ENCODE measurements around the gene AKT1S1. TPM values are rescaled to one million over a fixed set of nuclear protein-coding genes. Genes with fewer than 3 reads are reported as not detected.

The AKT1S1 gene
- total and polyA plus RNA-seq, 2 donors (not counting 3 experiments of a cell fraction or from before 2014, with no cell fraction given) = 64.2 to 68.3 TPM

- Histone ChIP-seq H3K36me3 (ENCODE audit: control insufficient read depth in 2 of 2, extremely low read depth in 1 of 2, insufficient read depth in 2 of 2, low read length in 2 of 2) (peaks cover 13 to 22% of the 10 kb centered on the region in 2 experiments), H4K20me1 (replicated peaks; ENCODE audit: control insufficient read depth, extremely low read depth, insufficient read depth, low read length) (no peaks in the 10 kb centered on the region), H3K27ac (ENCODE audit: insufficient read depth, low read depth, low read length) (peak within 1 kb of the TSS; percentile 87), H3K9me3 (replicated peaks; ENCODE audit: control insufficient read depth, insufficient read depth, low read length) (no peaks in the 10 kb centered on the region), H3K4me1 (ENCODE audit: control insufficient read depth, extremely low read depth, insufficient read depth, low read length) (peaks cover 26% of the 10 kb centered on the region), H2AFZ (ENCODE audit: low read depth, low read length) (peak within 1 kb of the TSS; percentile 71), H3K79me2 (ENCODE audit: control insufficient read depth, insufficient read depth, low read length) (peaks cover 26% of the 10 kb centered on the region), H3K4me3 (replicated peaks in 1 of 3; ENCODE audit: insufficient read depth in 1 of 3, low read depth in 1 of 3, low read length in 3 of 3) (peak within 1 kb of the TSS; percentile 70 to 78 (median 78)), H3K9ac (replicated peaks; ENCODE audit: extremely low read depth, insufficient read depth, low read length) (peak within 1 kb of the TSS; percentile 49), H3K9me1 (replicated peaks; ENCODE audit: control insufficient read depth, extremely low read depth, insufficient read depth, low read length) (no peaks in the 10 kb centered on the region), H3K27me3 (ENCODE audit: control insufficient read depth in 2 of 2, insufficient read depth in 2 of 2, low read length in 2 of 2) (no peaks in the 10 kb centered on the region), H3K4me2 (ENCODE audit: insufficient read depth, low read length) (peak within 1 kb of the TSS; percentile 91)
- DNase-seq (ENCODE audit: low read depth, low spot score) = peak; percentile 93
- intact Hi-C loops (cut with micrococcal nuclease) (loop anchor here (1.0 to 5.0 kb wide), 5 partner anchors 17 to 275 kb away; partner anchors contain the start of genes FUZ, PRMT1 and PRR12), dilution Hi-C loops (cut with MboI; ENCODE audit: extremely low pct_ligation_motif_present, low sequenced_read_pairs) (no loop called here)
- peak; percentile 52 for TF ChIP-seq MAX (IDR thresholded peaks at IDR 0.05; ENCODE audit: insufficient read depth, insufficient read length)
- no peak for TF ChIP-seq EZH2 (IDR thresholded peaks at IDR 0.05; ENCODE audit: borderline replicate concordance, low read depth, low read length, severe bottlenecking)
- TF ChIP-seq CTCF (IDR thresholded peaks at IDR 0.05; ENCODE audit: extremely low read depth in 1 of 2, insufficient read depth in 1 of 2, low read depth in 1 of 2, low read length in 2 of 2) = no peak
- peak; percentile 46 for TF ChIP-seq FOS (IDR thresholded peaks at IDR 0.05; ENCODE audit: borderline replicate concordance, insufficient read depth, low read length)
- TF ChIP-seq JUN (IDR thresholded peaks at IDR 0.05; ENCODE audit: borderline replicate concordance, insufficient read depth, insufficient read length, low read depth) = no peak
- TF ChIP-seq POLR2A (IDR thresholded peaks at IDR 0.05; ENCODE audit: low read depth, low read length) = peak; percentile 89
- TF ChIP-seq POLR2AphosphoS5 (IDR thresholded peaks at IDR 0.05; ENCODE audit: insufficient read depth, low read depth, low read length) = peak; percentile 88
- no peak for TF ChIP-seq GATA2 (IDR thresholded peaks at IDR 0.05; ENCODE audit: insufficient read depth, insufficient read length, low read depth, low read length)
- TF ChIP-seq MYC (IDR thresholded peaks at IDR 0.05; ENCODE audit: low read depth, low read length) = no peak
- ChIA-PET CTCF (interaction anchor here (1.0 kb wide), 1 partner anchor 10 kb away, joined by 4 read pairs; the partner anchor contains the start of genes AKT1S1 and TBC1D17), POLR2A (interaction anchor here (0.7 kb wide), 2 partner anchors 10 to 60 kb away, joined by 3 to 5 read pairs; partner anchors contain the start of gene AKT1S1)
- FAIRE-seq = peak; percentile 88
- BruUV-seq (replicated peaks) = no TSS peak
Measured at GRCh38 chr19:49866933-49867782, 10.0 kb downstream of the AKT1S1 start, which contains the start of gene PNKP. Gene PNKP (minus strand): TSS chr19:49867576. CDS start chr19:49867204, 372 bp downstream.

Measured in endothelial cell of umbilical vein (primary cell).